Fibroblast of peridontal ligament (primary cell): ENCODE data around the gene DMPK.
"Not testable (repeated sequence)": the region's sequence is repeated elsewhere in the genome, so short reads cannot be mapped to it uniquely, and the experiment has no call there.

Experiments
- DNase-seq: peaks from one replicate; pipeline ENCODE4 v3.0.0-alpha.2; 2010; ENCODE audit errors: extremely low read depth

DMPK gene

GRCh38 chr19:45768984-45769782 is 13.1 kb downstream of the DMPK start, which contains the start of gene SIX5:
SIX5 (minus strand) TSS chr19:45769252; CDS start chr19:45768844, 408 bp downstream.
- DNase-seq: peak; percentile 96

GRCh38 chr19:45768655-45768983 is 13.7 kb downstream of the DMPK start:
- DNase-seq: no peak

GRCh38 chr19:45767881-45768654 is 14.2 kb downstream of the DMPK start:
- DNase-seq: peak; percentile 59

GRCh38 chr19:45767410-45767880 is 14.8 kb downstream of the DMPK start:
- DNase-seq: peak; percentile 83

- no peak for DNase-seq
Measured at GRCh38 chr19:45766869-45767346, 15.4 kb downstream of the DMPK start.

GRCh38 chr19:45766296-45766868 is 15.9 kb downstream of the DMPK start:
- DNase-seq: no peak

GRCh38 chr19:45765702-45766295 is 16.5 kb downstream of the DMPK start:
- no peak for DNase-seq

- DNase-seq: no peak
Measured at GRCh38 chr19:45764945-45765701, 17.2 kb downstream of the DMPK start.

GRCh38 chr19:45764475-45764874 is 17.8 kb downstream of the DMPK start:
- DNase-seq: no peak

- no peak for DNase-seq
Measured at GRCh38 chr19:45763691-45764294, 18.5 kb downstream of the DMPK start.

GRCh38 chr19:45762870-45763631 is 19.2 kb downstream of the DMPK start:
- no peak for DNase-seq

- DNase-seq: no peak
Measured at GRCh38 chr19:45761714-45762113, 20.6 kb downstream of the DMPK start.

GRCh38 chr19:45758921-45759320 is 23.4 kb downstream of the DMPK start:
- DNase-seq: no peak

- DNase-seq: no peak
Measured at GRCh38 chr19:45757695-45758094, 24.6 kb downstream of the DMPK start.

GRCh38 chr19:45754323-45754722 is 28.0 kb downstream of the DMPK start:
- no peak for DNase-seq

- DNase-seq: no peak
Measured at GRCh38 chr19:45753548-45753947, 28.7 kb downstream of the DMPK start.

GRCh38 chr19:45752639-45753038 is 29.7 kb downstream of the DMPK start:
- DNase-seq: no peak

GRCh38 chr19:45751483-45751882 is 30.8 kb downstream of the DMPK start:
- not testable (repeated sequence) for DNase-seq

GRCh38 chr19:45747513-45747912 is 34.8 kb downstream of the DMPK start:
- DNase-seq: no peak

GRCh38 chr19:45746866-45747265 is 35.4 kb downstream of the DMPK start:
- DNase-seq: no peak
